WTC11 (cell line): ENCODE data around the gene CAMTA1. TPM values are rescaled to one million over a fixed set of nuclear protein-coding genes. Genes with fewer than 3 reads are reported as not detected.

Experiments used
- ATAC-seq: fragments of 200-7000 bp; cut with Tn5 transposase; 2 replicates; pipeline ENCODE4 v1.10.0; 2021; ENCODE audit warnings: mild to moderate bottlenecking, moderate library complexity
- CTCF ChIA-PET: fragments of 300-600 bp; sonication (Branson Sonifier 250); formaldehyde crosslinking; loops from one replicate; lab custom pipeline; 2021; ENCODE audit warnings: antibody characterized with exemption; lab: Charles Lee
- POLR2A ChIA-PET: fragments of 350-600 bp; sonication (Branson Sonifier 250); formaldehyde crosslinking; loops from one replicate; lab custom pipeline; 2021; ENCODE audit warnings: antibody characterized with exemption; lab: Charles Lee
- DNase-seq: peaks from one replicate; pipeline ENCODE4 v3.0.0; 2021; ENCODE audit warnings: low spot score
- H3K27ac Mint-ChIP-seq: 2 replicates; pipeline ENCODE4 v1.8.0; 2021; ENCODE audit warnings: mixed read lengths
- H3K27me3 Mint-ChIP-seq: 2 replicates; pipeline ENCODE4 v1.8.0; 2021; ENCODE audit warnings: low read depth, mild to moderate bottlenecking, moderate library complexity, mixed read lengths
- H3K36me3 Mint-ChIP-seq: 2 replicates; pipeline ENCODE4 v1.8.0; 2021; ENCODE audit warnings: mixed read lengths
- H3K4me1 Mint-ChIP-seq: 2 replicates; pipeline ENCODE4 v1.8.0; 2022; ENCODE audit warnings: mixed read lengths
- H3K4me3 Mint-ChIP-seq: 2 replicates; pipeline ENCODE4 v1.8.0; 2021; ENCODE audit warnings: mild to moderate bottlenecking, moderate library complexity, mixed read lengths
- H3K9me3 Mint-ChIP-seq: 2 replicates; pipeline ENCODE4 v1.8.0; 2021; ENCODE audit warnings: mixed read lengths
- CREM ChIP-seq: sonication (generic); formaldehyde crosslinking; IDR thresholded peaks from 2 replicates; pipeline ENCODE4 v1.8.1; 2022; ENCODE audit warnings: mild to moderate bottlenecking, missing genetic modification reagents, moderate library complexity
- FOXP4 ChIP-seq: sonication (generic); formaldehyde crosslinking; IDR thresholded peaks from 2 replicates; pipeline ENCODE4 v1.8.0; 2022; ENCODE audit warnings: mild to moderate bottlenecking, missing genetic modification reagents
- HMGA2 ChIP-seq: fragments of 250-450 bp; sonication (Bioruptor Pico); IDR thresholded peaks from 2 replicates; pipeline ENCODE4 v1.4.0; 2021; ENCODE audit warnings: mild to moderate bottlenecking, moderate library complexity
- NR3C1 ChIP-seq: sonication (generic); formaldehyde crosslinking; conservative IDR thresholded peaks from 2 replicates; pipeline ENCODE4 v1.8.1; 2023; ENCODE audit warnings: low read depth, mild to moderate bottlenecking, missing genetic modification reagents
- PRRX2 ChIP-seq: fragments of 250-450 bp; sonication (Bioruptor Pico); IDR thresholded peaks from 2 replicates; pipeline ENCODE4 v1.8.0; 2021; ENCODE audit warnings: mild to moderate bottlenecking
- SMAD3 ChIP-seq: sonication (generic); formaldehyde crosslinking; IDR thresholded peaks from 2 replicates; pipeline ENCODE4 v1.8.0; 2022; ENCODE audit warnings: missing genetic modification reagents, mild to moderate bottlenecking, borderline replicate concordance
- ZNF121 ChIP-seq: sonication (generic); formaldehyde crosslinking; IDR thresholded peaks from 2 replicates; pipeline ENCODE4 v1.8.0; 2023; ENCODE audit warnings: missing genetic modification reagents
- ZNF232 ChIP-seq: sonication (generic); formaldehyde crosslinking; IDR thresholded peaks from 2 replicates; pipeline ENCODE4 v1.8.0; 2022; ENCODE audit warnings: mild to moderate bottlenecking, missing genetic modification reagents
- ZNF281 ChIP-seq: sonication (generic); formaldehyde crosslinking; IDR thresholded peaks from 2 replicates; pipeline ENCODE4 v1.8.0; 2023; ENCODE audit warnings: mild to moderate bottlenecking, missing genetic modification reagents
- ZNF671 ChIP-seq: fragments of 250-450 bp; sonication (Bioruptor Pico); IDR thresholded peaks from 2 replicates; pipeline ENCODE4 v1.8.0; 2021; ENCODE audit warnings: mild to moderate bottlenecking
- total RNA-seq: library from RNA; stranded (reverse); gene quantifications from 3 replicates; pipeline ENCODE4 v1.2.3, GENCODE V29; 2021
- TF ChIP-seq, protein P1 (sequence below): sonication (generic); formaldehyde crosslinking; IDR thresholded peaks from 2 replicates; pipeline ENCODE4 v1.8.1; 2022; ENCODE audit warnings: missing genetic modification reagents, borderline replicate concordance
- TF ChIP-seq, protein P2 (sequence below): sonication (generic); formaldehyde crosslinking; IDR thresholded peaks from 2 replicates; pipeline ENCODE4 v1.8.0; 2022; ENCODE audit warnings: missing genetic modification reagents
- TF ChIP-seq, protein P3 (sequence below): sonication (generic); formaldehyde crosslinking; IDR thresholded peaks from 2 replicates; pipeline ENCODE4 v1.8.0; 2022; ENCODE audit warnings: mild to moderate bottlenecking, missing genetic modification reagents
- TF ChIP-seq, protein P4 (sequence below): sonication (generic); formaldehyde crosslinking; IDR thresholded peaks from 2 replicates; pipeline ENCODE4 v1.8.1; 2023; ENCODE audit warnings: mild to moderate bottlenecking, missing genetic modification reagents, moderate library complexity
- TF ChIP-seq, protein P5 (sequence below): fragments of 200-600 bp; IDR thresholded peaks from 2 replicates; pipeline ENCODE4 v1.8.0; 2022; ENCODE audit warnings: antibody characterized with exemption

Gene CAMTA1
- total RNA-seq, 1 experiment from 2014 or later = 86.4 TPM

DNA sequence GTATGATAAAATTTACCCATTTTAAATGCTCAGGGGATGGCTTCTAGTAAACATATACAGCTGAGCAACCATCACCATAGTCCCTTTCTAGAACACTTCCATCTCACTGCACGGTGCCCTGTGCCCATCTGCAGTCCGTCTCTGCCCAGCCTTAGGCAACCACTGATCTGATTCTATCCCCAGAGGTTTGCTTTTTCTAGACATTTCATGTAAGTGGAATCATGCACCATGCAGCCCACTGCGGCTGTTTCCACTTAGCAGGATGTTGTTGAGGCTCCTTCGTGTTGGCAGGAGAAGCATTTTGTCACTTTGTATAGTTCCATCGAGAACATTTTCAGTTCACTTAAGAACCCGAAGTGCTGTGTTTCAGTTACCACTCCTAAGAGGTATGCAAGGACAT, 958.1 kb downstream of the CAMTA1 start:
- ChIA-PET CTCF (interaction anchor here (1.0 to 2.2 kb wide), 3 partner anchors 9 to 75 kb away, joined by 3 to 12 read pairs (median 11); no protein-coding TSS in a partner anchor), POLR2A (interaction anchor here (0.7 kb wide), 1 partner anchor 21 kb away, joined by 3 read pairs; no protein-coding TSS in a partner anchor)
- H3K36me3 Mint-ChIP-seq = peaks cover 24% of the 10 kb centered on the region
- no peak overlapping the region for H3K27ac Mint-ChIP-seq
- DNase-seq (no peak), ATAC-seq (no peak)
- no peaks in the 10 kb centered on the region for H3K4me1 Mint-ChIP-seq
- no peak overlapping the region for H3K4me3 Mint-ChIP-seq
- TF ChIP-seq PRRX2 (no peak), CREM (CRISPR knock-in tag) (no peak), FOXP4 (no peak), NR3C1 (no peak), ZNF232 (no peak), SMAD3 (CRISPR knock-in tag) (no peak), ZNF121 (CRISPR knock-in tag) (no peak)
- TF ChIP-seq, protein P1, sequence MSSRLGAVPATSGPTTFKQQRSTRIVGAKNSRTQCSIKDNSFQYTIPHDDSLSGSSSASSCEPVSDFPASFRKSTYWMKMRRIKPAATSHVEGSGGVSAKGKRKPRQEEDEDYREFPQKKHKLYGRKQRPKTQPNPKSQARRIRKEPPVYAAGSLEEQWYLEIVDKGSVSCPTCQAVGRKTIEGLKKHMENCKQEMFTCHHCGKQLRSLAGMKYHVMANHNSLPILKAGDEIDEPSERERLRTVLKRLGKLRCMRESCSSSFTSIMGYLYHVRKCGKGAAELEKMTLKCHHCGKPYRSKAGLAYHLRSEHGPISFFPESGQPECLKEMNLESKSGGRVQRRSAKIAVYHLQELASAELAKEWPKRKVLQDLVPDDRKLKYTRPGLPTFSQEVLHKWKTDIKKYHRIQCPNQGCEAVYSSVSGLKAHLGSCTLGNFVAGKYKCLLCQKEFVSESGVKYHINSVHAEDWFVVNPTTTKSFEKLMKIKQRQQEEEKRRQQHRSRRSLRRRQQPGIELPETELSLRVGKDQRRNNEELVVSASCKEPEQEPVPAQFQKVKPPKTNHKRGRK (CRISPR knock-in tag) = no peak
- TF ChIP-seq, protein P2, sequence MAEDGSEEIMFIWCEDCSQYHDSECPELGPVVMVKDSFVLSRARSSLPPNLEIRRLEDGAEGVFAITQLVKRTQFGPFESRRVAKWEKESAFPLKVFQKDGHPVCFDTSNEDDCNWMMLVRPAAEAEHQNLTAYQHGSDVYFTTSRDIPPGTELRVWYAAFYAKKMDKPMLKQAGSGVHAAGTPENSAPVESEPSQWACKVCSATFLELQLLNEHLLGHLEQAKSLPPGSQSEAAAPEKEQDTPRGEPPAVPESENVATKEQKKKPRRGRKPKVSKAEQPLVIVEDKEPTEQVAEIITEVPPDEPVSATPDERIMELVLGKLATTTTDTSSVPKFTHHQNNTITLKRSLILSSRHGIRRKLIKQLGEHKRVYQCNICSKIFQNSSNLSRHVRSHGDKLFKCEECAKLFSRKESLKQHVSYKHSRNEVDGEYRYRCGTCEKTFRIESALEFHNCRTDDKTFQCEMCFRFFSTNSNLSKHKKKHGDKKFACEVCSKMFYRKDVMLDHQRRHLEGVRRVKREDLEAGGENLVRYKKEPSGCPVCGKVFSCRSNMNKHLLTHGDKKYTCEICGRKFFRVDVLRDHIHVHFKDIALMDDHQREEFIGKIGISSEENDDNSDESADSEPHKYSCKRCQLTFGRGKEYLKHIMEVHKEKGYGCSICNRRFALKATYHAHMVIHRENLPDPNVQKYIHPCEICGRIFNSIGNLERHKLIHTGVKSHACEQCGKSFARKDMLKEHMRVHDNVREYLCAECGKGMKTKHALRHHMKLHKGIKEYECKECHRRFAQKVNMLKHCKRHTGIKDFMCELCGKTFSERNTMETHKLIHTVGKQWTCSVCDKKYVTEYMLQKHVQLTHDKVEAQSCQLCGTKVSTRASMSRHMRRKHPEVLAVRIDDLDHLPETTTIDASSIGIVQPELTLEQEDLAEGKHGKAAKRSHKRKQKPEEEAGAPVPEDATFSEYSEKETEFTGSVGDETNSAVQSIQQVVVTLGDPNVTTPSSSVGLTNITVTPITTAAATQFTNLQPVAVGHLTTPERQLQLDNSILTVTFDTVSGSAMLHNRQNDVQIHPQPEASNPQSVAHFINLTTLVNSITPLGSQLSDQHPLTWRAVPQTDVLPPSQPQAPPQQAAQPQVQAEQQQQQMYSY (CRISPR knock-in tag) = no peak
- TF ChIP-seq, protein P3, sequence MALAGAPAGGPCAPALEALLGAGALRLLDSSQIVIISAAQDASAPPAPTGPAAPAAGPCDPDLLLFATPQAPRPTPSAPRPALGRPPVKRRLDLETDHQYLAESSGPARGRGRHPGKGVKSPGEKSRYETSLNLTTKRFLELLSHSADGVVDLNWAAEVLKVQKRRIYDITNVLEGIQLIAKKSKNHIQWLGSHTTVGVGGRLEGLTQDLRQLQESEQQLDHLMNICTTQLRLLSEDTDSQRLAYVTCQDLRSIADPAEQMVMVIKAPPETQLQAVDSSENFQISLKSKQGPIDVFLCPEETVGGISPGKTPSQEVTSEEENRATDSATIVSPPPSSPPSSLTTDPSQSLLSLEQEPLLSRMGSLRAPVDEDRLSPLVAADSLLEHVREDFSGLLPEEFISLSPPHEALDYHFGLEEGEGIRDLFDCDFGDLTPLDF (CRISPR knock-in tag) = no peak
- H3K9me3 Mint-ChIP-seq = peaks cover 9% of the 10 kb centered on the region
- H3K27me3 Mint-ChIP-seq = no peaks in the 10 kb centered on the region

- ChIA-PET POLR2A (interaction anchor here (0.6 kb wide), 1 partner anchor 311 kb away, joined by 3 read pairs; no protein-coding TSS in a partner anchor), CTCF (interaction anchor here (1.7 kb wide), 1 partner anchor 75 kb away, joined by 7 read pairs; no protein-coding TSS in a partner anchor)
- Mint-ChIP-seq H3K9me3 (peaks cover under 1% of the 10 kb centered on the region; the same call in 1 of the 2 replicates), H3K4me3 (no peak overlapping the region), H3K27ac (0 out of 2 replicates have a peak overlapping the region, but pooled peaks have one; percentile 41), H3K4me1 (no peaks in the 10 kb centered on the region), H3K36me3 (peaks cover 9% of the 10 kb centered on the region), H3K27me3 (no peaks in the 10 kb centered on the region)
- TF ChIP-seq ZNF671 (CRISPR knock-in tag) = no peak
- no peak for DNase-seq
- ATAC-seq = no peak
Measured at GRCh38 chr1:7744882-7745281, 959.6 kb downstream of the CAMTA1 start.

DNA sequence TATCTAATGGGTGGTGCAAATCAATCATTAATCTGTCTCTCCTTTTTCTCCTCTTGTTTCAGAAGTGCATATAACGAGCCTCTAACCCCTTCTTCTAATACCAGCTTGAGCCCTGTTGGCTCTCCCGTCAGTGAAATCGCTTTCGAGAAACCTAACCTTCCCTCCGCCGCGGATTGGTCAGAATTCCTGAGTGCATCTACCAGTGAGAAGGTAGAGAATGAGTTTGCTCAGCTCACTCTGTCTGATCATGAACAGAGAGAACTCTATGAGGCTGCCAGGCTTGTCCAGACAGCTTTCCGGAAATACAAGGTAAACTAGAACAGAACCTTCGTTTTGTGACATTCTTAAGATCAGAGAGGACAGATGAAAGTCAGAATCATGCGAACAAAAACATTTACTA, 960.5 kb downstream of the CAMTA1 start:
- no peaks in the 10 kb centered on the region for H3K9me3 Mint-ChIP-seq
- POLR2A ChIA-PET = no interaction called here
- H3K4me1 Mint-ChIP-seq = no peaks in the 10 kb centered on the region
- ATAC-seq = no peak
- H3K27ac Mint-ChIP-seq = peak overlapping the region; percentile 18
- no peak overlapping the region for H3K4me3 Mint-ChIP-seq
- CTCF ChIA-PET = interaction anchor here (1.4 to 1.7 kb wide), 2 partner anchors 10 to 76 kb away, joined by 3 to 7 read pairs; no protein-coding TSS in a partner anchor
- peaks cover 8% of the 10 kb centered on the region for H3K36me3 Mint-ChIP-seq
- no peaks in the 10 kb centered on the region for H3K27me3 Mint-ChIP-seq
- DNase-seq = no peak
- no peak for TF ChIP-seq HMGA2 (CRISPR knock-in tag)
- TF ChIP-seq, protein P4, sequence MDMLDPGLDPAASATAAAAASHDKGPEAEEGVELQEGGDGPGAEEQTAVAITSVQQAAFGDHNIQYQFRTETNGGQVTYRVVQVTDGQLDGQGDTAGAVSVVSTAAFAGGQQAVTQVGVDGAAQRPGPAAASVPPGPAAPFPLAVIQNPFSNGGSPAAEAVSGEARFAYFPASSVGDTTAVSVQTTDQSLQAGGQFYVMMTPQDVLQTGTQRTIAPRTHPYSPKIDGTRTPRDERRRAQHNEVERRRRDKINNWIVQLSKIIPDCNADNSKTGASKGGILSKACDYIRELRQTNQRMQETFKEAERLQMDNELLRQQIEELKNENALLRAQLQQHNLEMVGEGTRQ (CRISPR knock-in tag) = no peak
- TF ChIP-seq, protein P5, sequence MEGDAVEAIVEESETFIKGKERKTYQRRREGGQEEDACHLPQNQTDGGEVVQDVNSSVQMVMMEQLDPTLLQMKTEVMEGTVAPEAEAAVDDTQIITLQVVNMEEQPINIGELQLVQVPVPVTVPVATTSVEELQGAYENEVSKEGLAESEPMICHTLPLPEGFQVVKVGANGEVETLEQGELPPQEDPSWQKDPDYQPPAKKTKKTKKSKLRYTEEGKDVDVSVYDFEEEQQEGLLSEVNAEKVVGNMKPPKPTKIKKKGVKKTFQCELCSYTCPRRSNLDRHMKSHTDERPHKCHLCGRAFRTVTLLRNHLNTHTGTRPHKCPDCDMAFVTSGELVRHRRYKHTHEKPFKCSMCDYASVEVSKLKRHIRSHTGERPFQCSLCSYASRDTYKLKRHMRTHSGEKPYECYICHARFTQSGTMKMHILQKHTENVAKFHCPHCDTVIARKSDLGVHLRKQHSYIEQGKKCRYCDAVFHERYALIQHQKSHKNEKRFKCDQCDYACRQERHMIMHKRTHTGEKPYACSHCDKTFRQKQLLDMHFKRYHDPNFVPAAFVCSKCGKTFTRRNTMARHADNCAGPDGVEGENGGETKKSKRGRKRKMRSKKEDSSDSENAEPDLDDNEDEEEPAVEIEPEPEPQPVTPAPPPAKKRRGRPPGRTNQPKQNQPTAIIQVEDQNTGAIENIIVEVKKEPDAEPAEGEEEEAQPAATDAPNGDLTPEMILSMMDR = no peak
- TF ChIP-seq ZNF281 = no peak
- TF ChIP-seq, protein P1 (CRISPR knock-in tag) = no peak
